ENCODE measurements around the gene MAP1B.

MAP1B gene

GRCh38 chr5:72234868-72235267 is 127.6 kb downstream of the MAP1B start:
- no peak for DNase-seq (ENCODE audit: low read depth)
- no peak for TF ChIP-seq CTCF (conservative IDR thresholded peaks at IDR 0.05; ENCODE audit: control insufficient read depth, insufficient read depth, low read depth, low read length)
- no peak overlapping the region for H3K4me3 ChIP-seq (ENCODE audit: control insufficient read depth, low read depth, low read length)

- no peak for TF ChIP-seq CTCF (conservative IDR thresholded peaks at IDR 0.05; ENCODE audit: control insufficient read depth, insufficient read depth, low read depth, low read length)
- no peak for DNase-seq (ENCODE audit: low read depth)
- H3K4me3 ChIP-seq (ENCODE audit: control insufficient read depth, low read depth, low read length): no peak overlapping the region
Measured at GRCh38 chr5:72235725-72236124, 128.4 kb downstream of the MAP1B start.

GRCh38 chr5:72237415-72237814 is 130.1 kb downstream of the MAP1B start:
- DNase-seq (ENCODE audit: low read depth): no peak
- no peak for TF ChIP-seq CTCF (conservative IDR thresholded peaks at IDR 0.05; ENCODE audit: control insufficient read depth, insufficient read depth, low read depth, low read length)
- no peak overlapping the region for H3K4me3 ChIP-seq (ENCODE audit: control insufficient read depth, low read depth, low read length)

GRCh38 chr5:72237879-72238278 is 130.6 kb downstream of the MAP1B start:
- no peak for DNase-seq (ENCODE audit: low read depth)
- no peak overlapping the region for H3K4me3 ChIP-seq (ENCODE audit: control insufficient read depth, low read depth, low read length)
- TF ChIP-seq CTCF (conservative IDR thresholded peaks at IDR 0.05; ENCODE audit: control insufficient read depth, insufficient read depth, low read depth, low read length): no peak

- DNase-seq (ENCODE audit: low read depth): no peak
- no peak for TF ChIP-seq CTCF (conservative IDR thresholded peaks at IDR 0.05; ENCODE audit: control insufficient read depth, insufficient read depth, low read depth, low read length)
- H3K4me3 ChIP-seq (ENCODE audit: control insufficient read depth, low read depth, low read length): no peak overlapping the region
Measured at GRCh38 chr5:72238712-72239445, 131.6 kb downstream of the MAP1B start.

- no peak overlapping the region for H3K4me3 ChIP-seq (ENCODE audit: control insufficient read depth, low read depth, low read length)
- DNase-seq (ENCODE audit: low read depth): no peak
- no peak for TF ChIP-seq CTCF (conservative IDR thresholded peaks at IDR 0.05; ENCODE audit: control insufficient read depth, insufficient read depth, low read depth, low read length)
Measured at GRCh38 chr5:72241346-72242003, 134.2 kb downstream of the MAP1B start.
